K562 (cell line): ENCODE data around the gene MACROD2. TPM values are rescaled to one million over a fixed set of nuclear protein-coding genes. Genes with fewer than 3 reads are reported as not detected.

Experiments used
- ATAC-seq: fragments of 200-7000 bp; cut with Tn5 transposase; 3 replicates; pipeline ENCODE4 v1.9.1; 2020; ENCODE audit warnings: moderate library complexity
- BruUV-seq: library from RNA; stranded (reverse); fragments of 400-500 nt; replicated peaks from 2 replicates; lab custom pipeline; 2021; lab: Mats Ljungman, UMichigan
- CTCF ChIA-PET: fragments of 300-600 bp; formaldehyde crosslinking; extraction: SDS; loops from one replicate; lab custom pipeline; 2021; ENCODE audit warnings: low intra/inter-chr PET ratio; lab: Yijun Ruan, JAX
- POLR2A ChIA-PET: fragments of 300-600, 350-650 bp; sonication (Branson Sonifier 250); formaldehyde crosslinking; extraction: SDS; loops from one replicate; lab custom pipeline; 2021; ENCODE audit warnings: antibody characterized with exemption, inconsistent platforms; lab: Yijun Ruan, JAX
- DNase-seq, 4 experiments: peaks; one replicate each; pipeline versions ENCODE4 v3.0.0 to v3.0.0-alpha.2; 2011 to 2018; ENCODE audit warnings: low spot score in 3 of 4, mixed read lengths in 3 of 4; ENCODE audit errors: extremely low read depth in 1 of 4
- FAIRE-seq: peaks from 2 replicates; lab custom pipeline; 2011; peaks lifted over from hg19 to GRCh38; lab: Jason Lieb, UNC
- H2AFZ ChIP-seq: 2 replicates; pipeline ENCODE4 v1.6.0; 2011; ENCODE audit warnings: low read depth, low read length, control low read depth, inconsistent platforms
- H3K27ac ChIP-seq: fragments of 200-600 bp; 3 replicates; pipeline ENCODE4 v1.8.0; 2011; ENCODE audit warnings: low read depth, mild to moderate bottlenecking, control low read depth, inconsistent platforms, low read length, moderate library complexity, mixed read lengths; ENCODE audit errors: extremely low read depth
- H3K27me3 ChIP-seq, 2 experiments: fragments of 300-600 bp in 1 of 2; 2 replicates in 1 of 2; 3 replicates in 1 of 2; pipeline versions ENCODE4 v1.6.0 to v1.8.0; 2011; ENCODE audit warnings: inconsistent platforms in 2 of 2, low read length in 2 of 2, mild to moderate bottlenecking in 1 of 2, mixed read lengths in 1 of 2, moderate library complexity in 1 of 2; ENCODE audit not compliant: control insufficient read depth in 2 of 2, insufficient read depth in 2 of 2
- H3K36me3 ChIP-seq: fragments of 300-600 bp; 3 replicates; pipeline ENCODE4 v1.8.0; 2011; ENCODE audit warnings: mild to moderate bottlenecking, low read length, inconsistent platforms; ENCODE audit not compliant: control insufficient read depth, insufficient read depth
- H3K4me1 ChIP-seq, 2 experiments: fragments of 200-600 bp in 1 of 2; replicated peaks in 1 of 2; 2 replicates in 1 of 2; 3 replicates in 1 of 2; pipeline versions ENCODE4 v1.5.1 to v1.8.0; 2011; ENCODE audit warnings: inconsistent platforms in 2 of 2, low read length in 2 of 2, mild to moderate bottlenecking in 1 of 2, mixed read lengths in 1 of 2, moderate library complexity in 1 of 2; ENCODE audit not compliant: control insufficient read depth in 2 of 2, insufficient read depth in 2 of 2
- H3K4me2 ChIP-seq: 2 replicates; pipeline ENCODE4 v1.6.1; 2011; ENCODE audit warnings: low read length, control low read depth, inconsistent platforms, mixed read lengths; ENCODE audit not compliant: insufficient read depth
- H3K4me3 ChIP-seq: fragments of 200-600 bp; sonication (generic), shearing (Covaris generic); 2 replicates; pipeline ENCODE4 v1.5.1; 2016; ENCODE audit warnings: control low read depth, inconsistent platforms
- H3K79me2 ChIP-seq: fragments of 200-600 bp; 3 replicates; pipeline ENCODE4 v1.8.0; 2011; ENCODE audit warnings: low read length, inconsistent platforms; ENCODE audit not compliant: control insufficient read depth, insufficient read depth
- H3K9ac ChIP-seq, 2 experiments: 2 replicates each; pipeline versions ENCODE4 v1.6.0 to v1.6.1; 2011; ENCODE audit warnings: low read depth in 2 of 2, low read length in 2 of 2, control low read depth in 1 of 2, inconsistent platforms in 1 of 2, mild to moderate bottlenecking in 1 of 2, mixed read lengths in 1 of 2; ENCODE audit not compliant: insufficient read depth in 1 of 2
- H3K9me1 ChIP-seq: one replicate; pipeline ENCODE4 v1.6.0; 2011; ENCODE audit warnings: inconsistent platforms, mild to moderate bottlenecking, low read length, moderate library complexity; ENCODE audit not compliant: control insufficient read depth, insufficient read depth
- H3K9me3 ChIP-seq: replicated peaks from 2 replicates; pipeline ENCODE4 v1.5.1; 2011; ENCODE audit warnings: low read depth, low read length, inconsistent platforms; ENCODE audit not compliant: control insufficient read depth, insufficient read depth
- H4K20me1 ChIP-seq: replicated peaks from 2 replicates; pipeline ENCODE4 v1.6.1; 2011; ENCODE audit warnings: low read length, inconsistent platforms, mixed read lengths; ENCODE audit not compliant: control insufficient read depth, insufficient read depth
- CREB5 ChIP-seq: fragments of 250-450 bp; sonication (Bioruptor Pico); IDR thresholded peaks from 2 replicates; pipeline ENCODE4 v1.5.0; 2020; ENCODE audit warnings: mild to moderate bottlenecking
- GTF2E2 ChIP-seq: fragments of 200-800 bp; sonication (Bioruptor generic); IDR thresholded peaks from 2 replicates; pipeline ENCODE4 v1.6.1; 2016; ENCODE audit warnings: missing genetic modification characterization, missing compliant biosample characterization
- LCOR ChIP-seq: sonication (generic); formaldehyde crosslinking; IDR thresholded peaks from 2 replicates; pipeline ENCODE4 v1.8.0; 2022; ENCODE audit warnings: mild to moderate bottlenecking, missing genetic modification reagents
- MAZ ChIP-seq, 2 experiments: fragments of 450-650 bp in 1 of 2; sonication (generic) in 1 of 2; formaldehyde crosslinking; IDR thresholded peaks in 1 of 2; conservative IDR thresholded peaks in 1 of 2; 2 replicates each; pipeline versions ENCODE4 v1.4.0 to v1.5.0; 2020; ENCODE audit warnings: mild to moderate bottlenecking in 1 of 2, missing genetic modification reagents in 1 of 2
- MYC ChIP-seq, 2 experiments: fragments of 250-450 bp in 1 of 2; sonication (Bioruptor Pico) in 1 of 2; IDR thresholded peaks; 2 replicates each; pipeline versions ENCODE4 v1.5.1 to v1.6.1; 2012 to 2021; ENCODE audit warnings: low read depth in 2 of 2, borderline replicate concordance in 1 of 2, improper control_type of control experiment in 1 of 2, low read length in 1 of 2, mild to moderate bottlenecking in 1 of 2, moderate library complexity in 1 of 2
- SIN3A ChIP-seq, 2 experiments: fragments of 150-350 bp in 1 of 2; IDR thresholded peaks; 2 replicates each; pipeline ENCODE4 v1.6.1; 2011 to 2016; ENCODE audit warnings: borderline replicate concordance in 2 of 2, low read depth in 2 of 2, low read length in 2 of 2, mild to moderate bottlenecking in 2 of 2, moderate library complexity in 2 of 2; ENCODE audit not compliant: control insufficient read depth in 1 of 2
- SMAD3 ChIP-seq: fragments of 450-650 bp; formaldehyde crosslinking; conservative IDR thresholded peaks from 2 replicates; pipeline ENCODE4 v1.4.0; 2020; ENCODE audit warnings: mild to moderate bottlenecking
- SMARCB1 ChIP-seq: IDR thresholded peaks from 2 replicates; pipeline ENCODE4 v1.6.1; 2011; ENCODE audit warnings: improper control_type of control experiment, low read depth; ENCODE audit not compliant: insufficient read length
- SMARCE1 ChIP-seq: fragments of 450-650 bp; IDR thresholded peaks from 2 replicates; pipeline ENCODE4 v1.7.1; 2016; ENCODE audit warnings: mild to moderate bottlenecking
- TAF7 ChIP-seq: fragments of 450-650 bp; IDR thresholded peaks from 2 replicates; pipeline ENCODE4 v1.6.1; 2016; ENCODE audit warnings: missing genetic modification characterization, missing compliant biosample characterization
- U2AF2 ChIP-seq: fragments of 200-400 bp; formaldehyde crosslinking; optimal IDR thresholded peaks from 2 replicates; pipeline ENCODE3; 2017; ENCODE audit warnings: low read depth, mild to moderate bottlenecking, low read length
- VEZF1 ChIP-seq: fragments of 200-800 bp; sonication (Bioruptor generic); IDR thresholded peaks from 2 replicates; pipeline ENCODE4 v1.6.1; 2017; ENCODE audit warnings: missing genetic modification characterization, missing compliant biosample characterization
- ZNF696 ChIP-seq: fragments of 250-450 bp; sonication (Bioruptor Pico); conservative IDR thresholded peaks from 2 replicates; pipeline ENCODE4 v1.4.0; 2020; ENCODE audit warnings: mild to moderate bottlenecking, moderate library complexity
- ZNF766 ChIP-seq: fragments of 200-800 bp; sonication (Bioruptor generic); conservative IDR thresholded peaks from 2 replicates; pipeline ENCODE4 v1.6.1; 2016; ENCODE audit warnings: missing genetic modification characterization, missing compliant biosample characterization
- ZNF780A ChIP-seq: fragments of 250-450 bp; sonication (Bioruptor Pico); IDR thresholded peaks from 2 replicates; pipeline ENCODE4 v1.5.0; 2021; ENCODE audit warnings: mild to moderate bottlenecking
- WGBS: fragments of 100-300 bp; shearing (Covaris generic); methylation state at CpG from one replicate; pipeline ENCODE4 v1.1.6; 2016; ENCODE audit warnings: low coverage, mixed read lengths; ENCODE audit not compliant: insufficient coverage; ENCODE audit errors: missing lambda C conversion rate; 5-methylcytosine and 5-hydroxymethylcytosine counted together
- in situ Hi-C: fragments of 300-500 bp; cut with MboI; formaldehyde crosslinking; loops from 4 replicates; pipeline ENCODE4 v1.15.0; 2018; ENCODE audit warnings: inconsistent platforms, mixed read lengths
- intact Hi-C: fragments of 100-400 bp; cut with micrococcal nuclease; formaldehyde crosslinking; loops from 2 replicates; pipeline ENCODE4 v1.14.2; 2022
- polyA plus RNA-seq, 8 experiments: library from polyadenylated mRNA; depleted of rRNA in 4 of 8; stranded (reverse) in 5 of 8; unstranded in 3 of 8; fragments of >200 nt; fragmentation: Nextera tagmentation in 2 of 8; fragmentation: Illumina TruSeq in 1 of 8; extraction: Ambion mirVana in 2 of 8; extraction: Trizol in 1 of 8; gene quantifications; 2 replicates each; pipeline versions ENCODE4 v1.2.1 to v1.2.3, GENCODE V29; 2011 to 2014; ENCODE audit warnings: inconsistent platforms in 1 of 8, missing spikeins in 1 of 8
- total RNA-seq, 7 experiments: library from RNA; depleted of rRNA in 6 of 7; stranded (reverse); fragments of >200 nt in 6 of 7; fragmentation: Illumina TruSeq in 2 of 7; extraction: Trizol in 2 of 7; gene quantifications; 2 replicates each; pipeline versions ENCODE4 v1.2.1 to v1.2.3, GENCODE V29; 2011 to 2021; ENCODE audit warnings: low replicate concordance in 1 of 7

Gene MACROD2
- total and polyA plus RNA-seq, 9 of the 15 experiments (the other 6 are each of a cell fraction or from before 2014, with no cell fraction given) = not detected

GRCh38 chr20:14761903-14762302 is 766.6 kb downstream of the MACROD2 start (continued):
- no peak for TF ChIP-seq SMARCB1
- TF ChIP-seq ZNF696 (CRISPR knock-in tag) = no peak
- TF ChIP-seq VEZF1 (CRISPR knock-in tag) = no peak
- TF ChIP-seq CREB5 (CRISPR knock-in tag) = no peak
- no peak for TF ChIP-seq ZNF780A (CRISPR knock-in tag)
- TF ChIP-seq, all 486 proteins: peak for 0

GRCh38 chr20:14764511-14765369 is 769.4 kb downstream of the MACROD2 start:
- Histone ChIP-seq H3K27ac (no peak overlapping the region), H3K9me1 (no peaks in the 10 kb centered on the region), H3K36me3 (no peaks in the 10 kb centered on the region), H2AFZ (no peak overlapping the region), H3K79me2 (no peaks in the 10 kb centered on the region), H3K4me1 (no peaks in the 10 kb centered on the region), H4K20me1 (no peaks in the 10 kb centered on the region), H3K4me3 (no peak overlapping the region), H3K27me3 (no peaks in the 10 kb centered on the region), H3K4me2 (no peak overlapping the region), H3K9me3 (no peaks in the 10 kb centered on the region), H3K9ac (no peak overlapping the region)
- in situ Hi-C loops = no loop called here
- TF ChIP-seq LCOR (CRISPR knock-in tag) (no peak), SMAD3 (no peak), SIN3A (IDR thresholded peaks at IDR 0.05; ENCODE audit: borderline replicate concordance in 2 of 2, control insufficient read depth in 1 of 2, low read depth in 2 of 2, low read length in 2 of 2) (no peak), GTF2E2 (tag) (no peak), U2AF2 (no peak), MAZ (CRISPR knock-in tag; conservative IDR thresholded peaks at IDR 0.05 in 1 of 2, IDR thresholded peaks at IDR 0.05 in 1 of 2) (no peak), ZNF766 (CRISPR knock-in tag) (no peak), MYC (IDR thresholded peaks at IDR 0.05; ENCODE audit: low read depth, low read length) (no peak), MYC (CRISPR knock-in tag; IDR thresholded peaks at IDR 0.05; ENCODE audit: borderline replicate concordance, low read depth) (no peak), SMARCE1 (no peak), TAF7 (tag) (no peak)
- no TSS peak for BruUV-seq
- FAIRE-seq = no peak
- CTCF ChIA-PET = no interaction called here
- intact Hi-C loops = no loop called here
- no peak for DNase-seq
- no peak for ATAC-seq
- WGBS = 0% methylated on average over 6 of the region's 6 CpGs
- POLR2A ChIA-PET = no interaction called here
